ENCODE results near the gene CNTNAP2.

CNTNAP2 gene

DNA sequence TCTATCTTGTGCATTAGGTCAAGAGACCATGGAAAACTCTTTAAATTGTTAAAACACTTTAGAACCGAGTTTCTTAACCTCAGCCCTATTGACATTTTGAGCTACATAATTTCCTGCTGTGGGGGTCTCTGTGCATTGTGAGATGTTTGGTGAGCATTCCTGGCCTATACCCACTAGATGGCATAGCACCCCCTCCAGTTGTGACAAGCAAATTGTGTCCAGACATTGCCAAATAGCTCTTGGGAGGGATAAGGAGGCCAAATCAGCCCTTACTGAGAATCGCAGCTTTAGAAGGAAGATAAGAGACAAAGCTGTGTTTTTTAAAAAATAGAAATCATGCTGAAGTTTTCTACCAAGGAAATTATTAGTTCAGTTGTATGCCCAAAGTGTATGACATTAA lies 1315.5 kb downstream of the CNTNAP2 start:
- H3K4me3 ChIP-seq (ENCODE audit: low read depth, low read length), result no peak overlapping the region
- TF ChIP-seq, protein P1, sequence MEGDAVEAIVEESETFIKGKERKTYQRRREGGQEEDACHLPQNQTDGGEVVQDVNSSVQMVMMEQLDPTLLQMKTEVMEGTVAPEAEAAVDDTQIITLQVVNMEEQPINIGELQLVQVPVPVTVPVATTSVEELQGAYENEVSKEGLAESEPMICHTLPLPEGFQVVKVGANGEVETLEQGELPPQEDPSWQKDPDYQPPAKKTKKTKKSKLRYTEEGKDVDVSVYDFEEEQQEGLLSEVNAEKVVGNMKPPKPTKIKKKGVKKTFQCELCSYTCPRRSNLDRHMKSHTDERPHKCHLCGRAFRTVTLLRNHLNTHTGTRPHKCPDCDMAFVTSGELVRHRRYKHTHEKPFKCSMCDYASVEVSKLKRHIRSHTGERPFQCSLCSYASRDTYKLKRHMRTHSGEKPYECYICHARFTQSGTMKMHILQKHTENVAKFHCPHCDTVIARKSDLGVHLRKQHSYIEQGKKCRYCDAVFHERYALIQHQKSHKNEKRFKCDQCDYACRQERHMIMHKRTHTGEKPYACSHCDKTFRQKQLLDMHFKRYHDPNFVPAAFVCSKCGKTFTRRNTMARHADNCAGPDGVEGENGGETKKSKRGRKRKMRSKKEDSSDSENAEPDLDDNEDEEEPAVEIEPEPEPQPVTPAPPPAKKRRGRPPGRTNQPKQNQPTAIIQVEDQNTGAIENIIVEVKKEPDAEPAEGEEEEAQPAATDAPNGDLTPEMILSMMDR (IDR thresholded peaks at IDR 0.05; ENCODE audit: low read depth, low read length), result 0 out of 2 replicates have a peak, but pooled peaks have one; percentile 17

DNA sequence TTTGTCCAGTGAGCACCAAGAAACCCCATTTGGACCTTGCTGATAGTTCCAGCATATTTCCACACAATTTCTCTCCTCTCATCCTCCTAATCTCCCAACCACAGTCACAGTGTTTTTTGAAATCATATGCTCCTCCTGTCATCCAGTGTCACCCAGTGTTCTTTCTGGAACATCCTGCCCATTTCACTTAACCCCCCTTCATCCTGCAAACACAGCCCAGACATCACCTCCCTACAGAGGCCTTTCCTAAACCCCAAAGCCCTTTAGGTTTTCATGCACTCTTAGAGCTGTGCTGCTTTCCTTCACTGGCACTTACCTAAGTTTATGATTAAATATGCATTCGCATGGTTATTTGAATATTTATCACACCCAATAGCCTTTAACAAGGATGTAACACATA lies 1316.0 kb downstream of the CNTNAP2 start:
- H3K4me3 ChIP-seq (ENCODE audit: low read depth, low read length), result no peak overlapping the region
- TF ChIP-seq, protein P1 (IDR thresholded peaks at IDR 0.05; ENCODE audit: low read depth, low read length), result no peak

DNA sequence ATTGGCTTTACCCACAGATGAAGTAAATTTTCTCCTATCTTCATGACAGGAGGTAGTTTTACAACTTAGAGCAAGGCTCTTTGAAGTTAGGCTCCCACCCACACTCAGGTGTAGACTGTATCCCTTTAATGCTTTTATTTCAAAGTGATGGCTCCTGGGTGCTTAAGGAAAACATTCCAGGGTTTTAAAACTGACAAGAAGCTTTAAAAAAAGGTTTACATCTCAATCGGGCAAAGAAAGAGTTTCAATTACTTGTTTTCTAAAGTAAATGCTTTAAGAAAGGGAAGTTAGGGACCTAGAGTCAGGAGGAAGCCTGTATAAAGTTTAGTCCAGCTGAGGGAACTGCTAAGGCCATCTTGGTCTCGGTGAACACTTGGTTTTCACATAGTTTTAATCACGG lies 1320.1 kb downstream of the CNTNAP2 start:
- H3K4me3 ChIP-seq (ENCODE audit: low read depth, low read length), result no peak overlapping the region
- TF ChIP-seq, protein P1 (IDR thresholded peaks at IDR 0.05; ENCODE audit: low read depth, low read length), result no peak

DNA sequence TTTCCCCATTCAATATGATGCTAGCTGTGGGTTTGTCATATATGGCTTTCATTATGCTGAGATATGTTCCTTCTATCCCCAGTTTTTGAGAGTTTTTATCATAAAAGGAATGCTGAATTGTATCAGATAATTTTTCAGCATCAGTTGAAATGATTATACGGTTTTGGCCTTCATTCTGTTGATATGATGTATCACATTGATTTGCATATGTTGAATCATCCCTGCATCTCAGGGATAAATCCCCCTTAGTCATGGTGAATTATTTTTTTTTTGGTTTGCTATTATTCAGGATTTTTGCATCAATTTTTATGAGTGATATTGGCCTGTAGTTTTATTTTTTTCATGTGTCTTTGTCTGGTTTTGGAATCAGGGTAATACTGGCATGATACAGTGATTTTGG lies 1321.6 kb downstream of the CNTNAP2 start:
- TF ChIP-seq, protein P1 (IDR thresholded peaks at IDR 0.05; ENCODE audit: low read depth, low read length), result no peak

DNA sequence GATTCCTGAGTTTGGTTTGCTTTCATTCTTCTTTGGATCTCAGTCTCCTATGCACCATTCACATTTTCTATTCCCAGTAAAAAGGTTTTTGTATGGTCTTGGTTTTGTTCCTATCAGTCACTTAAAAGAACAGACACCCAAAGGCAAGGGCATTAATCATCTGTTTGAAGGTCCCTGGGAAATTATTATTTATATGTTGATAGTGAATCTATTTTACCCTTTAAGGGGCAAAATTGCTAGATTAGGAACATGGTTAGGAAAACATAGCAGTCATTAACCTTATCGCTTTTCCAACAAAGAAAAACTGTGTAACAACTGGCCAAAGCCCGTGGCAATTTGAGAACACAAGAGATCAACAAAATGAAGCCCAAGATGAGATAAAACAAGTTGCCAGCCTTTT lies 1327.3 kb downstream of the CNTNAP2 start:
- TF ChIP-seq, protein P1 (IDR thresholded peaks at IDR 0.05; ENCODE audit: low read depth, low read length), result no peak
- H3K4me3 ChIP-seq (ENCODE audit: low read depth, low read length), result no peak overlapping the region

More for the DNA sequence above, 1321.6 kb downstream of the CNTNAP2 start:
- H3K4me3 ChIP-seq (ENCODE audit: low read depth, low read length), result no peak overlapping the region

DNA sequence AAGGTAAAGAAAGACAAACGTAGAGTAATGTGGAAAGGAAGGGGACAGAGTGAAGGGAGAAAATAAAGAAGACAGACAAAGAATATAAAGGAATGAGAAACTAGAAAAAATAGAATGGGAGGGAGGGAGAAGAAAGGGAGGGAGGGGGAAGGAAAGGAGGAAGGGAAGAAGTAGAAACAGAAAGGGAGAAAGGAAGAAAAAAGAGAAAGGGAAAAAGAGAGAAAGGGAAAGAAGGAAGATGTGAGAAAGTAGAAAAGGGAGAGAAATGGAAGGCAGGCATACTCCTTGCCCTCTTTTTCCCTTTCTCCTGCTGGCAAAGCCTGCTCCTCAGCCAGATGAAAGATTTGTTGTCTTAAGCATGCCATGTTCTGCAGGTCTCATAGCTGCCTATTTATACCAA lies 1336.2 kb downstream of the CNTNAP2 start:
- no peak overlapping the region for H3K4me3 ChIP-seq (ENCODE audit: low read depth, low read length)
- TF ChIP-seq, protein P1 (IDR thresholded peaks at IDR 0.05; ENCODE audit: low read depth, low read length), result no peak

DNA sequence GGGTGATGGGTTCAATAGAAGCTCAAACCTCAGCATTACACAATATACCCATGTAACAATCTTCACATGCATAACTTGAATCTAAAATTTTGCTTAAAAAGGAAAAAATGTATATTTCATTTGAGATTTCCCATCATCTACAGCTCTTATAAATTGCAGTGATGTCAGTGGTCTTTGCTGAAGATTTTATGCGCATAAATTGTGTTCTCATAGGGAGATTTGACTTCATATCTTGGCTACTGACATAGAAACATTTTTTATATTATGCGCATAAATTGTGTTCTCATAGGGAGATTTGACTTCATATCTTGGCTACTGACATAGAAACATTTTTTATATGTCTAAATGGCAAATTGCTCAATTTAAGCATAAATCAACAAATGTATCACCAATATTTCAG lies 1348.6 kb downstream of the CNTNAP2 start:
- TF ChIP-seq, protein P1 (IDR thresholded peaks at IDR 0.05; ENCODE audit: low read depth, low read length), result no peak
- H3K4me3 ChIP-seq (ENCODE audit: low read depth, low read length), result no peak overlapping the region

All from WI38 (cell line).